Natural killer cell (primary cell): ENCODE data around the gene SNX9. TPM values are rescaled to one million over a fixed set of nuclear protein-coding genes. Genes with fewer than 3 reads are reported as not detected.

ENCODE experiments used
- ATAC-seq, 3 donors: fragments of 150-1000 bp in 2 of 3; fragments of 200-7000 bp in 1 of 3; cut with Tn5 transposase; 1 replicate in 1 of 3; 2 replicates in 2 of 3; pipeline ENCODE4 v1.10.0; 2021; ENCODE audit warnings: mild to moderate bottlenecking in 2 of 3, moderate library complexity in 2 of 3
- DNase-seq, 2 donors: peaks; one replicate each; pipeline versions ENCODE4 v3.0.0 to v3.0.0-alpha.2; 2013 to 2021; ENCODE audit warnings: mixed read lengths in 1 of 2
- H3K27ac ChIP-seq: one replicate; pipeline ENCODE4 v1.5.1; 2013; ENCODE audit warnings: mild to moderate bottlenecking, low read length
- H3K27me3 ChIP-seq: one replicate; pipeline ENCODE4 v1.6.1; 2013; ENCODE audit warnings: low read length; ENCODE audit not compliant: control insufficient read depth, insufficient read depth
- H3K36me3 ChIP-seq: one replicate; pipeline ENCODE4 v1.6.1; 2013; ENCODE audit warnings: low read length; ENCODE audit not compliant: control insufficient read depth, insufficient read depth
- H3K4me1 ChIP-seq: one replicate; pipeline ENCODE4 v1.6.1; 2013; ENCODE audit warnings: low read length; ENCODE audit not compliant: control insufficient read depth, insufficient read depth
- H3K4me3 ChIP-seq: one replicate; pipeline ENCODE4 v1.5.1; 2013; ENCODE audit warnings: low read length
- H3K9me3 ChIP-seq: one replicate; pipeline ENCODE4 v1.6.1; 2013; ENCODE audit warnings: low read length; ENCODE audit not compliant: control insufficient read depth, insufficient read depth
- H3K27ac Mint-ChIP-seq, 2 donors: one replicate each; pipeline ENCODE4 v1.8.0; 2022; ENCODE audit warnings: mild to moderate bottlenecking in 2 of 2, mixed read lengths in 2 of 2, moderate library complexity in 1 of 2
- H3K27me3 Mint-ChIP-seq, 2 donors: one replicate each; pipeline ENCODE4 v1.8.0; 2022; ENCODE audit warnings: low read depth in 2 of 2, mixed read lengths in 2 of 2
- H3K36me3 Mint-ChIP-seq: one replicate; pipeline ENCODE4 v1.8.0; 2022; ENCODE audit warnings: mixed read lengths
- H3K4me1 Mint-ChIP-seq, 2 donors: one replicate each; pipeline ENCODE4 v1.8.0; 2022; ENCODE audit warnings: mixed read lengths in 2 of 2
- H3K4me3 Mint-ChIP-seq: one replicate; pipeline ENCODE4 v1.8.0; 2022; ENCODE audit warnings: mild to moderate bottlenecking, moderate library complexity, mixed read lengths
- H3K9me3 Mint-ChIP-seq, 2 donors: one replicate each; pipeline ENCODE4 v1.8.0; 2022; ENCODE audit warnings: mixed read lengths in 2 of 2
- CTCF ChIP-seq: fragments of 200-600 bp; IDR thresholded peaks from one replicate; pipeline ENCODE4 v1.8.0; 2022; ENCODE audit warnings: antibody characterized with exemption
- WGBS: methylation state at CpG from one replicate; pipeline ENCODE4 v1.1.7; 2013; ENCODE audit warnings: missing lambda C conversion rate; ENCODE audit not compliant: insufficient coverage; 5-methylcytosine and 5-hydroxymethylcytosine counted together
- intact Hi-C: fragments of 100-400 bp; cut with micrococcal nuclease; formaldehyde crosslinking; loops from one replicate; pipeline ENCODE4 v1.14.2; 2022
- total RNA-seq, 4 donors: library from RNA; stranded (reverse); fragments of 120-200 nt in 1 of 4; gene quantifications; one replicate each; pipeline versions ENCODE4 v1.2.3 to v1.2.4, GENCODE V29; 2013 to 2022

Gene SNX9
- total RNA-seq, 3 donors from 2014 or later (not counting 1 experiment from before 2014, with no cell fraction given), result 6.0 to 9.7 (median 7.3) TPM

- no peaks in the 10 kb centered on the region for H3K27me3 Mint-ChIP-seq
- Histone ChIP-seq H3K27ac (no peak overlapping the region), H3K36me3 (no peaks in the 10 kb centered on the region), H3K4me3 (no peak overlapping the region), H3K27me3 (no peaks in the 10 kb centered on the region), H3K9me3 (no peaks in the 10 kb centered on the region), H3K4me1 (peaks cover 44% of the 10 kb centered on the region)
- H3K9me3 Mint-ChIP-seq, result no peaks in the 10 kb centered on the region
- intact Hi-C loops, result no loop called here
- DNase-seq (no peak), ATAC-seq (peak in 1 of 3 donors; percentile 29)
- H3K27ac Mint-ChIP-seq, result peak overlapping the region; percentile 50 to 58
- H3K36me3 Mint-ChIP-seq, result no peaks in the 10 kb centered on the region
- no peak for TF ChIP-seq CTCF
- H3K4me3 Mint-ChIP-seq, result no peak overlapping the region
- peaks cover 60% of the 10 kb centered on the region in 2 donors for H3K4me1 Mint-ChIP-seq
- 97% methylated on average over 20 of the region's 20 CpGs for WGBS
Observed at GRCh38 chr6:157987788-157988699, 165.0 kb downstream of the SNX9 start.

- intact Hi-C loops, result no loop called here
- DNase-seq, result no peak
- H3K27ac ChIP-seq, result no peak overlapping the region
- Mint-ChIP-seq H3K4me3 (no peak overlapping the region), H3K4me1 (peaks cover 59 to 61% of the 10 kb centered on the region in 2 donors), H3K27ac (peak overlapping the region; percentile 50 to 58), H3K9me3 (no peaks in the 10 kb centered on the region), H3K27me3 (no peaks in the 10 kb centered on the region), H3K36me3 (no peaks in the 10 kb centered on the region)
- 69% methylated on average over 8 of the region's 8 CpGs for WGBS
- H3K9me3 ChIP-seq, result no peaks in the 10 kb centered on the region
- peaks cover 42% of the 10 kb centered on the region for H3K4me1 ChIP-seq
- H3K27me3 ChIP-seq, result no peaks in the 10 kb centered on the region
- no peak for TF ChIP-seq CTCF
- ATAC-seq, result no peak
- no peaks in the 10 kb centered on the region for H3K36me3 ChIP-seq
- H3K4me3 ChIP-seq, result no peak overlapping the region
Observed at GRCh38 chr6:157988700-157989063, 165.6 kb downstream of the SNX9 start.

GRCh38 chr6:157989541-157990289 lies 166.7 kb downstream of the SNX9 start:
- H3K27ac Mint-ChIP-seq, result peak overlapping the region; percentile 84 to 85
- H3K4me1 ChIP-seq, result peaks cover 32% of the 10 kb centered on the region
- no peak for TF ChIP-seq CTCF
- ATAC-seq (no peak), DNase-seq (peak in 1 of 2 donors; percentile 17)
- no peaks in the 10 kb centered on the region for H3K9me3 ChIP-seq
- H3K4me3 ChIP-seq, result no peak overlapping the region
- no peaks in the 10 kb centered on the region for H3K36me3 Mint-ChIP-seq
- H3K9me3 Mint-ChIP-seq, result no peaks in the 10 kb centered on the region
- H3K27ac ChIP-seq, result no peak overlapping the region
- peak overlapping the region; percentile 87 for H3K4me3 Mint-ChIP-seq
- intact Hi-C loops, result loop anchor here (2.0 kb wide), 1 partner anchor 15 kb away; no protein-coding TSS in a partner anchor
- peaks cover 51 to 57% of the 10 kb centered on the region in 2 donors for H3K4me1 Mint-ChIP-seq
- no peaks in the 10 kb centered on the region for H3K27me3 ChIP-seq
- H3K36me3 ChIP-seq, result no peaks in the 10 kb centered on the region
- no peaks in the 10 kb centered on the region for H3K27me3 Mint-ChIP-seq
- whole genome bisulfite sequencing, result 81% methylated on average over 22 of the region's 22 CpGs
